Lower lobe of right lung (tissue), 2 donors: ENCODE measurements around the gene SLC35G1. TPM values are rescaled to one million over a fixed set of nuclear protein-coding genes. Genes with fewer than 3 reads are reported as not detected.
A peak's percentile ranks its signal among the peaks of the same experiment; 100 is the strongest.

Source experiments
- ATAC-seq, 2 donors: fragments of 200-7000 bp; cut with Tn5 transposase; one replicate each; pipeline ENCODE4 v1.9.1; 2020 to 2022; ENCODE audit warnings: mild to moderate bottlenecking in 2 of 2, moderate library complexity in 2 of 2
- DNase-seq: peaks from one replicate; pipeline ENCODE4 v3.0.0-alpha.2; 2020
- H3K27ac ChIP-seq: fragments of 200-600 bp; one replicate; pipeline ENCODE4 v1.8.0; 2022
- H3K27me3 ChIP-seq: fragments of 200-600 bp; one replicate; pipeline ENCODE4 v1.8.0; 2022; ENCODE audit warnings: low read depth
- H3K36me3 ChIP-seq: fragments of 200-600 bp; one replicate; pipeline ENCODE4 v1.8.0; 2022; ENCODE audit warnings: mild to moderate bottlenecking
- H3K4me1 ChIP-seq: fragments of 200-600 bp; one replicate; pipeline ENCODE4 v1.8.0; 2022
- H3K4me3 ChIP-seq: fragments of 200-600 bp; one replicate; pipeline ENCODE4 v1.8.0; 2022; ENCODE audit warnings: mild to moderate bottlenecking
- H3K9me3 ChIP-seq: fragments of 200-600 bp; one replicate; pipeline ENCODE4 v1.8.0; 2022
- CTCF ChIP-seq: fragments of 200-600 bp; IDR thresholded peaks from one replicate; pipeline ENCODE4 v1.8.0; 2022; ENCODE audit warnings: antibody characterized with exemption, mild to moderate bottlenecking
- intact Hi-C: fragments of 100-400 bp; cut with DNase I; formaldehyde crosslinking; loops from one replicate; pipeline ENCODE4 v1.11.0; 2022
- total RNA-seq: library from RNA; stranded (reverse); fragmentation: NEBNext Ultra II Directional; extraction: Animal tissue kit (Norgen Biotek cat#: 25700); gene quantifications from one replicate; pipeline ENCODE4 v1.2.1, GENCODE V29; 2021
- donor health status: DM: no; HTN: yes; CAD: no; lungs with severe emphysema.

SLC35G1 gene
- total RNA-seq, 1 donor from 2014 or later = 3.6 TPM

- no peak for ATAC-seq
- intact Hi-C loops = no loop called here
- no peak for DNase-seq
- H3K27ac ChIP-seq = no peak overlapping the region
- no peak for TF ChIP-seq CTCF
- H3K4me1 ChIP-seq = no peaks in the 10 kb centered on the region
- no peak overlapping the region for H3K4me3 ChIP-seq
- H3K9me3 ChIP-seq = no peaks in the 10 kb centered on the region
- no peaks in the 10 kb centered on the region for H3K27me3 ChIP-seq
- H3K36me3 ChIP-seq = no peaks in the 10 kb centered on the region
These were observed 13.3 kb downstream of the SLC35G1 start for GRCh38 chr10:93907059-93907458.

- TF ChIP-seq CTCF = no peak
- DNase-seq (no peak), ATAC-seq (no peak)
- Histone ChIP-seq H3K4me1 (no peaks in the 10 kb centered on the region), H3K27me3 (no peaks in the 10 kb centered on the region), H3K36me3 (no peaks in the 10 kb centered on the region), H3K4me3 (no peak overlapping the region), H3K9me3 (no peaks in the 10 kb centered on the region), H3K27ac (no peak overlapping the region)
- intact Hi-C loops = no loop called here
These were observed 18.1 kb downstream of the SLC35G1 start for GRCh38 chr10:93911866-93912265.

GRCh38 chr10:93912444-93912843 is 18.7 kb downstream of the SLC35G1 start:
- intact Hi-C loops = no loop called here
- no peak for TF ChIP-seq CTCF

GRCh38 chr10:93913706-93914105 is 19.9 kb downstream of the SLC35G1 start:
- TF ChIP-seq CTCF = no peak
- Histone ChIP-seq H3K36me3 (no peaks in the 10 kb centered on the region), H3K9me3 (no peaks in the 10 kb centered on the region), H3K27ac (no peak overlapping the region), H3K4me3 (no peak overlapping the region), H3K27me3 (no peaks in the 10 kb centered on the region), H3K4me1 (no peaks in the 10 kb centered on the region)
- no peak for DNase-seq
- ATAC-seq = no peak
- intact Hi-C loops = no loop called here

More at GRCh38 chr10:93912444-93912843, 18.7 kb downstream of the SLC35G1 start:
- Histone ChIP-seq H3K27ac (no peak overlapping the region), H3K9me3 (no peaks in the 10 kb centered on the region), H3K27me3 (no peaks in the 10 kb centered on the region), H3K36me3 (no peaks in the 10 kb centered on the region), H3K4me1 (no peaks in the 10 kb centered on the region), H3K4me3 (no peak overlapping the region)
- no peak for DNase-seq
- no peak for ATAC-seq

- no peaks in the 10 kb centered on the region for H3K27me3 ChIP-seq
- TF ChIP-seq CTCF = no peak
- intact Hi-C loops = loop anchor here (5.0 kb wide), 1 partner anchor 407 kb away; no protein-coding TSS in a partner anchor
- no peak overlapping the region for H3K27ac ChIP-seq
- H3K4me3 ChIP-seq = no peak overlapping the region
- H3K36me3 ChIP-seq = no peaks in the 10 kb centered on the region
- no peaks in the 10 kb centered on the region for H3K4me1 ChIP-seq
- no peaks in the 10 kb centered on the region for H3K9me3 ChIP-seq
- DNase-seq (no peak), ATAC-seq (peak; percentile 72 to 92)
These were observed 21.8 kb downstream of the SLC35G1 start for GRCh38 chr10:93915598-93915997.
